GM10847 (cell line): ENCODE data around the gene ARHGAP24.

Experiments used
- POLR2A ChIP-seq: IDR thresholded peaks from 2 replicates; pipeline ENCODE4 v1.6.1; 2011; ENCODE audit not compliant: insufficient read length; ENCODE audit errors: extremely low read depth

Gene ARHGAP24

DNA sequence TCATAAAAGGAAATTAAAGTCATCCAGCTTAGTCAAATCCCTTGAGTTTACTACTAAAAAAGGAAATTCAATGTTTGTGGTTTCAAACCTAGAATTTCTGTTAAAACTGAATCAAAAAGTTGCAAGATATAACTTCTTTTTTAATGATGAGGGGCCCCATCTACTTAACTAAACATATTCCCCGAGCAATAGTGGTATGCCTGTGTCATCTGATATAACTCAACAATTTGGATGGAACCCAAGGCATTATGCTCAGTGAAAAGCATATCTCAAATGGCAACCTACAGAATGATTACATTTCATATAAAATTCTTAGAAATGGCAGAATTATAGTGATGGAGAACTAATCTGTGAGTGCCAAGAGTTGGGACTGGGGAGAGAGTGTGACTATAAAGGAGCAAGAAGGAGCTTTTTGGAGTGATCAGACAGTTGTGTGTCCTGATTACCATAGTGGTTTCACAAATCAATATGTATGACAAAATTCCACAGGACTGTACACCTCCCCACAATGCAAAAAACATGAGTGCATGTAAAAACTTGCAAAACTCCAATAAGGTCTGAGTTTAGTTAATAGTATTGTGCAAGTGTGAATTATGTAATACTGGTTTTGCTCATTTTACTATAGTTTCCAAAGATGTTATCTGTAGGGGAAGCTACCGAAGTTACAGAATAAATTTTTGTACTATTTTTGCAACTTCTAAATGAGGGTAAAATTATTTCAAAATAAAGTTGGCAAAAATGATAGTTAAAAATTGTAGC is 323.2 kb downstream of the ARHGAP24 start:
- no peak for TF ChIP-seq POLR2A

DNA sequence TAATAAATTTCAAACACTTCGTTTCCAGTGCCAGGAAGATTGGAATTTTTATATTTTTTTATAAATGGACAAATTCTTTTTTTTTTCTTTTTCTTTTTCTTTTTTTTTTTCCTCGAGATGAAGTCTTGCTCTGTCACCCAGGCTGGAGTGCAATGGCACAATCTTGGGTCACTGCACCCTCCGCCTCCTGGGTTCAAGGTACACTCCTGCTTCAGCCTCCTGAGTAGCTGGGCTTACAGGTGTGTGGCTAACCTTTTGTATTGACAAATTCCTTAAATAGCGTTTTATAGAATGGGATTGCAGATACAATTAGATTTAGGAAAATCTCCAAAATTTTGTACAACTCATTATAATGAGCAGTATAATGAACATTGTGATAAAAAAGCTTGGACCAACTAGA is 328.9 kb downstream of the ARHGAP24 start:
- no peak for TF ChIP-seq POLR2A

DNA sequence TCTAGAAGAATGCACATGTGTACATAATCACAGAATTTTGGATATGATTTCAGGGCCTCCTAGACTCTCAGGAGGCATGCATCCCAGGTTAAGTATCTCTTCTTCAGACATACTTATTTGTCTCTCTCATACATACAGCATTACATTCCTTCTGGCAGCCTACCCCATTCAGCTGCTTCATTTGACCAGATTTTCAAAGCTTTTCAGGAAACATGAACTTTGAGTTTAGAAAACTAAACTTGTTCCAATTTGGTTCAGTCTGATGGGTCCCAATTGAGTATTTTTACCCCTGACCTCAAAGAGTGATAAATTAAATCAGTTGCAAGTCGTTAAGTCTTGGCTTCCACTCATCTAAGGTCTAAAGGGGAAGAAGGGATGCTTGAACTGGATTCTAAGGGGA is 330.9 kb downstream of the ARHGAP24 start:
- TF ChIP-seq POLR2A: no peak

DNA sequence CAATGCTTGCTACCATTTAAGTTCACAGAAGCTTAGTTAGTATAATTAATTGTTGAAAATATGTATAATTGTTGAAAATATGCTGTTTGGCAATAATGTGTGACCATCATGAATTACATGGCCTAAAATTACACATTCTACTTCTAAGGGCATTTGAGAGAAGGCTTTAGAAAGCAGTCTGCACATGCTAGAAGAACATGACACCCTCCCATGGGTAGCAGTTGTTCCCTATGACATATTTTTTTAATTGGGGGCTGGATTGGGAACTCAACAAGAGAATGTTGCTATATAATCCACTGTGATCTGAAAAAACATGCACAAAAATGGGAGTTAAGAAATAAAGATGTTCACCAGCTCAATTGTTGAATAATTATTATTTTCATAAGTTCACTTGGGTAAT is 331.4 kb downstream of the ARHGAP24 start:
- no peak for TF ChIP-seq POLR2A

DNA sequence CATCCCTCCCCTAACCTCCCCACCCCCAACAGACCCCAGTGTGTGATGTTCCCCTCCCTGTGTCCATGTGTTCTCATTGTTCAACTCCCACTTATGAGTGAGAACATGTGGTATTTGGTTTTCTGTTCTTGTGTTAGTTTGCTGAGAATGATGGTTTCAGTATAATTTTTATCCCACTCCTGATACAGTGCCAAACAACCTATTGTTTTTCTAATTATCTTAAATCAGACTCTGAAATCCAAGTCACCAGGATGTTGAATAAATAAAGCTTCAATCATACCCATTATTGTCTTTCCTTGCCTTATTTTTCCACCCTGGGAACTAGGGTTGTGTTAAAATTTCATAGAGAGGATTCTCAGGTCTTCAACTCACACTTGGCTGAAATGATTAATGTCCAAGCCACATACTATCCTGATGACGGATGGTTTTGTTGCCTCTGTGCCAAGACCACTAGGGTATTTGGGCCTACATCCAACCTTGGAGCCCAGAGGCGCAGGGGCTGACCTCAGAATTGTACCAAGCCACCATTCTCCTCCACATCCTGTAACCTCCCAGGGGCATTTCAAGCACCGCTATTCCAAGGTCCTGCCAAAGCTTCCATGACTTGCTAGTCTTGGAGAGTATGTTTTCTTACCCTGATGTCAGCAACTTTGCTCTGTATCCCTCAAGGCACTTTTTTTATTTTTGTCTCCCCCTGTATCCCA is 332.4 kb downstream of the ARHGAP24 start:
- no peak for TF ChIP-seq POLR2A

DNA sequence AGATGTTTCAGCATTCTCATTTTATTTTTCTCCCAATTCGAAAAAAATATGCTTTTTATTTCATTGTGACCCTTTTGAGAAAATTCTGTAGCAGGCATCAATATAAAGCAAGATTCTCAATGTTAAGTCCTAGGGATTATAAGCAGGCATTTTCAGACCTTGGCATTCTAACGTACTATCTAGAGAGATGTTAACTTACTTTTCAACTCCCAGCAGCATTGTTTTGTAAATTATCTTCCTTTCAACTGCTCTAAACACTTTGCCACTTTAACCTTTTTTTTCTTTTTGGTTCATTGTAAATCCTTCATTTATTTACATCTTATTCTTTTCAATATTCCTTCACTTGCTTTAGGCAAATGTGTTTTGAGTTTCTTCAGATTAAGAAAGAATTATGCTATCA is 333.2 kb downstream of the ARHGAP24 start:
- TF ChIP-seq POLR2A: no peak

DNA sequence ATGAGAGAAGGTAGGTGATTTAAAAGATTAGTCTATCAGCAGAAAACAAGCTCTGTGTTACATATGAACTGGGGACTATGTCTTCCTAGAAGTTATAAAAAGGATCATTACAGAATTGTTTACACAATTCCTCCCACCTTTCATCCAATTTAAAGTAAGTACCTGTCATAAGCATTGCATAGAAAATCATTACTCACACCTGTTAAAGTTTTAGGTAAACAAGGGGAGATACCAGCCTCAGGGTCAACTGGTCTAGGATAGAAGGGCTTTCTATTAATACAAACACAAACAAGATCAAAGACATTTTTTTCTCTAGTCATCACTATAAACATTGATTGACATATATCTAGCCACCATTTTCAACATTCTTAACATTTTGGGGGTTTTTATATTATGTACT is 333.9 kb downstream of the ARHGAP24 start:
- TF ChIP-seq POLR2A: no peak

DNA sequence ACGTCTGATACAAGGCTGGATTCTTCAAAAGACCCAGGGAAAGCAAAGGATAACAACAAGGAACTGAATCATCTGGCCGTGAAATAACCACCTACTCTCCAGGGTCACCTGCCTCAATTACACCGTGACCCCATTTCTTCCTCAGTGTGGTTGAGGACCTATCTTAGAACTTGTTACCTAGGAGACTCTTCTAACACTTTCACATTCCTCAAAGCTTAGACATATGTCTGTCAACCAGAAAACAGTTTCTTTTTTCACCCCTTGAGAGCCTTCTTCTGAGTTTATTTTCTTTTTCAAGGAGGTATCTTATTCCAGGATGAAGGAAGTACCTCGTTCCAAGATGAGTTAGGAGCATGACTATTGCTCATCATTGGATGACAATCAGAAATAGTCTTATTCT is 337.8 kb downstream of the ARHGAP24 start:
- TF ChIP-seq POLR2A: no peak

DNA sequence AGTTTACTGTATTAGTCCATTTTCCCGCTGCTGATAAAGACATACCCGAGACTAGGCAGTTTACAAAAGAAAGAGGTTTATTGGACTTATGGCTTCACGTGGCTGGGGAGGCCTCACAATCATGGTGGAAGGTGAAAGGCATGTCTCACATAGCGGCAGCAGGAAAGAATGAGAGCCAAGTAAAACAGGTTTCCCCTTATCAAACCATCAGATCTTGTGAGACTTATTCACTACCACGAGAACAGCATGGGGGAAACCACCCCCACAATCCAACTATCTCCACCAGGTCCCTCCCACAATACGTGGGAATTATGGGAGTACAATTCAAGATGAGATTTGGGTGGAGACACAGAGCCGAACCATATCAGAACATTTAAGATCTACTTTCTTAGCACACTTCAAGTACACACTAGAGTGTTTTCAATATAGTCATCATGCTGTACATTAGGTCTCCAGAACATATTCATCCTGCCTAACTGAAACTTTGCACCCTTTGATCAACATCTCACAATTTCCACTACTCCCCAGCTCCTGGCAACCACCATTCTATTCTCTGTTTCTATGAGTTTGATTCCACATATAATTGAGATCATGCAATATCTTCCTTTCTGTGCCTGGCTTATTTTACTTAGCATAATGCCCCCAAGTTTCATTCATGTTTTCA is 341.0 kb downstream of the ARHGAP24 start:
- TF ChIP-seq POLR2A: no peak

DNA sequence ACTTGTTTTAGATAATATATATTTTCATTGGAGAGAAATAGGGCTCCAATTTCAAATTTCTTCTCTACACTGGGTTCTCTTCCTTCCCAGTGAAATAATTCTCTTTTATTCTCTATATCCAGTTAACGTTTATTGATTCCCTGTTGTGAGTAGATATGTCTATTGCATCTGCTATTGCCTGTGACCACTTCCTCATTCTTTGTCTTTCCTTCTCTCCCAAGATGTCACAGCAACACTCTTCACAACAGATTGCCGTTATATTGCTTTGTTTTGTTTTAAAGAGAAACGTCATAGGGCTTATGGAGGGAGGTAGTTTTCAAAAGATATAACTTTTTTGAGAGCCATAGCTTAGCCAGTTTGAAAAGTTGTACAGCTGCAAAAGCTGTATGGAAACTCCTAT is 343.8 kb downstream of the ARHGAP24 start:
- no peak for TF ChIP-seq POLR2A

DNA sequence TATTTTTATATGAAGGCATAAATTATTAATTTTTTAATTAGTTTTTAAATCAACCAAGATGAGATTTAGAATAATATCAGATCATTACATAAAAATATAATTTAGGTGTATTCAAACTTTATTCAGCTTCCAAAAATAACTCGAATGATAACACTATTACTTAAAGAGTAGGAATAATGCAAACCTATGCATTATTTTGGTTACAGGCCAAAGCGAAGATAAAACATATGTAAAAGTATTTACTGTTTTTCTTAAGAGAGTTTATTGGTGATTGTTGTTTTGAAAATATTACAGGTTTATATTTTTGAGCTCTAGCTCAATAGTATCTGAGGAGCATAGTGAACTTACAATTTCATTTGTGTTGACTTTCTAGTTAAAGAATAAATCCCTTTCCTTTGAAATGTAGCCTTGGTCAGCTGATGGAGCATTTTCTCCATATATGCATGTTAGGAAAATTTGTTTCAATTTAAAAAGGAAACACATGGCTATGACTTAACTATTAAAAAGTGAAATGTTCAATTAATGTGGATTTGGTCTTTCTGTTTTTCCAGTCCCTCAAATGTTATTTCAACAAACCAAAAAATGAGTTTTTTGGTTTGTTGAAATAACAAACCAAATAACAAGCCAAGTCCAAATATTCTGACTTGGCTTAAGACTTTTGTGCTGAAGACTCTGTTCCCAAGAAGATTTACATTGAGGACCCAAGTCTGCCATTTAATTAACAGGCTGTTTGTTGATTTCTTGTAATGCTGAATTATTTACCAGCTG is 346.9 kb downstream of the ARHGAP24 start:
- TF ChIP-seq POLR2A: no peak

DNA sequence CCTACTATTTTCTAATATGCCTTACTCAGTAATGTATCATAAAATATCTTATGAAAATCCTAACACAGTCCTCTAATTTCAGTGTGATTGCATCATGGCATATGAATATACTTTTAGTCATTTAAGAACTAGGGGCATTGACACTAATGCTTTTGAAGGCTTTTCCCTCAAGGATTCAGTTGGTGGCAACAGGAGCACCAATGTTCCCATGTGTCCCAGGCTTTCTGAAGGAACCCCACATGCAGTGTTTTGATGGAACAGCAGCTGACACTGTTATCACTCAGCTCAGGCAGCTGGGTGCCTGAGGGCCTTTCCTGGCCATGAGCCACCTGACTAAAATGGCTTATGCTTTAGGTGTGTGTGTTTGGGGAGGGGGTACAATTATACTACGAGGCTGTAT is 348.3 kb downstream of the ARHGAP24 start:
- no peak for TF ChIP-seq POLR2A

DNA sequence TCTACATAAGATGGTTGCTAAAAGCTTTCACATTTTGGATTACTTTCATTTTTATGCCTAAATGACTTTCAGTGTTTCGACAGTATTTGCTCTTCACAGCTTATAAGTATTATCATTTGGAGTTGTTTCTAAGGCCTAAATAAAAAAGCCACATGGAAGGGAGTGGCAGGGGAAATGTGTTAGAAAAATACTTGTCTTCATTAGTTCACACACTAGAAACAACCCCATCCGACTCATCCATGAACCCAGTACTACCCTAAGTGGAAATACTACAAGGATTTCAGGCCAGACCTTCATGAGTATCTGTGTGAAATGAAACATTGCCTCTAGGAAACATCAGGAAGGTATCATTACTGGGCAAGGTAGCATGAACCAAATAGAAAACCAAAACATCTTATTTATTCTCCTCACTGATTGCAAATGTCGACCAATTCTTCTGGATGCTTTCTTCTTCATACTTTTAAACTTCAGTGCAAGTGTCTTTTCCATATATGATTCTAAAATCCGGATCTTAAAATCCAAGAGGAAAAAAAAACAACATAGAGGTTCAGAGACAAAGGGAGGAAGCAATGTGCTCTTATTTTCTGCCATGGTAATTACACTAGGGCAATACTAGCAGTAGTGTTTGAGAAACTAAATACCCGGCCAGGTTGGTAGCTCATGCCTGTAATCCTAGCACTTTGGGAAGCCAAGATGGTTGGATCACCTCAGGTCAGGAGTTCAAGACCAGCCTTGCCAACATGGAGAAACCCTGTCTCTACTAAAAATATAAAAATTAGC is 349.4 kb downstream of the ARHGAP24 start:
- TF ChIP-seq POLR2A: no peak

DNA sequence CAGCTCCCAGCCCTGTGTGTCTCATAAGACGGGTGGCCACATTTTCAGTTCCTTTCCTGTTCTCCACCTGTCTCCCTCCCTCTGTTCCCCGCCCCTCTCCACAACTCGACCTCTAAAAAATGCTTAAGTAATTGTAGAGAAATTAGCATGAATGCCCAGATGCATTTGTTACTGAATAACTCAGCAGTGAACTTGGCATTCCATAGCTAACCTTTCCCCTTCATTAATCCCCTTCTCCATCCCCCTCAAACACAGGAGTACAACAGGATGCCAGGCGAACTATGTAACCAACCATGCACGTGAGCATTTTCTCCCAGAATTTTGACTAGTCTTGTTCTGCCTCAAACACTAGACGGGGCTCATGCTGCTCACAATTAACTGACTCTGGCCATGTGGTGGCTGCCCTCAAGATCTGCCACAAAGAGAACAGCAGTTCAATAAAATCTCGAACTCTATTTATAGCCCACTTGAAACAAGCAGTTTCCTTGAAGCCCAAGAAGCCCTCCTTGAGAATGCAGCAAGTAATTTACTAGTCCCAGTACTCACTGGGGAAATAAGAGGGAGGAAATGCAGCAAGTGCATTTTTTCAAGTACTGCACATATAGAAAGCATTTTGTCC is 351.2 kb downstream of the ARHGAP24 start:
- TF ChIP-seq POLR2A: no peak
